ENCODE data around the gene MSLN.
A peak's percentile ranks its signal among the peaks of the same experiment; 100 is the strongest.

Gene MSLN

DNA sequence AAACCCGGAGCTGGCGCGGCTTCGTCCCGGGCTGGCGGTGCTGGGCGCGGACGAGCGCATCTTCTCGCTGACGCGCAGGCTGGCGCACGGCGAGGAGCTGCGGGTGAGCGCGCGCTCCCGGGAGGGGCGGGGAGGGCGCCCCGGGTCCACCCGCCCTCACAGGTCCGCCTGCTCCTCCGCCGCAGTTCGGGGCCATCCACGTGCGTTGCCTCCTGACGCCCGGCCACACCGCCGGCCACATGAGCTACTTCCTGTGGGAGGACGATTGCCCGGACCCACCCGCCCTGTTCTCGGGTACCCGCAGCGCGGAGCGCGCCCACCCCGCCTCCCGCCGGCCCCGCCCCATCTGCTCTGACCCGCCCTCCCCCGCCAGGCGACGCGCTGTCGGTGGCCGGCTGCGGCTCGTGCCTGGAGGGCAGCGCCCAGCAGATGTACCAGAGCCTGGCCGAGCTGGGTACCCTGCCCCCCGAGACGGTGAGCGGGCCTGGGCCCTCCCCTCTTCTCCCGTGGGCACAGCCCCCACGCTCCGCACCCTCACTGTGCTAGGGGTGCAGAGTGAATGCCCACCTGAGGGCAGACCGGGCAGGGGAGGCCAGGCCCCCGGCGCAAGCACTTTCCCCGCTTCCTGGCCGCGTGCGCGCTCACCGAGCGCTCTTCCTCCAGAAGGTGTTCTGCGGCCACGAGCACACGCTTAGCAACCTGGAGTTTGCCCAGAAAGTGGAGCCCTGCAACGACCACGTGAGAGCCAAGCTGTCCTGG lies 32.2 kb upstream of the MSLN start:
- H3K9ac ChIP-seq, result peak overlapping the region; percentile 83
- H3K9me3 ChIP-seq, result no peaks in the 10 kb centered on the region
- H3K4me2 ChIP-seq, result peak overlapping the region; percentile 100
- H3K36me3 ChIP-seq, result peaks cover 43% of the 10 kb centered on the region
- peaks cover 76% of the 10 kb centered on the region for H3K4me1 ChIP-seq
- H4K20me1 ChIP-seq, result peaks cover 76% of the 10 kb centered on the region
- no peak for TF ChIP-seq Cebpa-rat (IDR thresholded peaks at IDR 0.05)
- H3K27me3 ChIP-seq, result no peaks in the 10 kb centered on the region
- peak overlapping the region; percentile 89 for H3K27ac ChIP-seq
- peak overlapping the region; percentile 80 for H3K4me3 ChIP-seq

DNA sequence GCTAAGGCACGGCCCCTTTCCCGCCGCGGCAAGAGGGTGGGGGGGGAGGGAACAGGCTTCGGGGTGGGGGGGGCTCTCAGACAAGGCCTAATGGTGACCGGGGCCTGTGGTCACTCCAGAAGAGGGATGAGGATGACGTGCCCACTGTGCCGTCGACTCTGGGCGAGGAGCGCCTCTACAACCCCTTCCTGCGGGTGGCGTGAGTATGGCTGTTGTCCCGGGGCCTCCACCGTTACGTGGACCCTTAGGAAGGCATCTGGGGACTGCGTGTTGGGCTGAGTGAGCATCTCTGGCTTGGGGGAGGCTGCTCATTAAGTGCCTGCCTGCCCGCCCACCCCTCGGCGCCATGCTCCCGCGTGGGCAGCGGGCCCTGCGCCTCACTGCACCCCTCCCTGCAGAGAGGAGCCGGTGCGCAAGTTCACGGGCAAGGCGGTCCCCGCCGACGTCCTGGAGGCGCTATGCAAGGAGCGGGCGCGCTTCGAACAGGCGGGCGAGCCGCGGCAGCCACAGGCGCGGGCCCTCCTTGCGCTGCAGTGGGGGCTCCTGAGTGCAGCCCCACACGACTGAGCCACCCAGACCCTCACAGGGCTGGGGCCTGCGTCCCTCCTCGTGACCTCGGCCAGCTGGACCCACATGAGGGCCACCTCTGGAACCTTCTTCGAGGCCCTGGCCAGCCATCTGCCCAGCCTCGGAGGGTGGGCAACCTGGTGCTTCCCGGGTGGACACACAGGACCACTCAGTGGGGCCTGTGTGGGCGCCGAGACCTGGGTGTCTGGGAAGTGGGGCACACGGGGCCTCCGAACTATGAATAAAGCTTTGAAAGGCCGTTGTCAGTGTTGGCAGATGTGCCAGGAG lies 31.4 kb upstream of the MSLN start:
- Histone ChIP-seq H3K36me3 (peaks cover 51% of the 10 kb centered on the region), H3K4me2 (peak overlapping the region; percentile 100), H3K9me3 (no peaks in the 10 kb centered on the region), H3K27ac (peak overlapping the region; percentile 68; the same call in 1 of the 2 replicates), H3K27me3 (no peaks in the 10 kb centered on the region), H3K4me1 (peaks cover 76% of the 10 kb centered on the region), H4K20me1 (peaks cover 76% of the 10 kb centered on the region), H3K4me3 (peak overlapping the region; percentile 80; the same call in 1 of the 2 replicates), H3K9ac (no peak overlapping the region)
- TF ChIP-seq Cebpa-rat (IDR thresholded peaks at IDR 0.05), result no peak

DNA sequence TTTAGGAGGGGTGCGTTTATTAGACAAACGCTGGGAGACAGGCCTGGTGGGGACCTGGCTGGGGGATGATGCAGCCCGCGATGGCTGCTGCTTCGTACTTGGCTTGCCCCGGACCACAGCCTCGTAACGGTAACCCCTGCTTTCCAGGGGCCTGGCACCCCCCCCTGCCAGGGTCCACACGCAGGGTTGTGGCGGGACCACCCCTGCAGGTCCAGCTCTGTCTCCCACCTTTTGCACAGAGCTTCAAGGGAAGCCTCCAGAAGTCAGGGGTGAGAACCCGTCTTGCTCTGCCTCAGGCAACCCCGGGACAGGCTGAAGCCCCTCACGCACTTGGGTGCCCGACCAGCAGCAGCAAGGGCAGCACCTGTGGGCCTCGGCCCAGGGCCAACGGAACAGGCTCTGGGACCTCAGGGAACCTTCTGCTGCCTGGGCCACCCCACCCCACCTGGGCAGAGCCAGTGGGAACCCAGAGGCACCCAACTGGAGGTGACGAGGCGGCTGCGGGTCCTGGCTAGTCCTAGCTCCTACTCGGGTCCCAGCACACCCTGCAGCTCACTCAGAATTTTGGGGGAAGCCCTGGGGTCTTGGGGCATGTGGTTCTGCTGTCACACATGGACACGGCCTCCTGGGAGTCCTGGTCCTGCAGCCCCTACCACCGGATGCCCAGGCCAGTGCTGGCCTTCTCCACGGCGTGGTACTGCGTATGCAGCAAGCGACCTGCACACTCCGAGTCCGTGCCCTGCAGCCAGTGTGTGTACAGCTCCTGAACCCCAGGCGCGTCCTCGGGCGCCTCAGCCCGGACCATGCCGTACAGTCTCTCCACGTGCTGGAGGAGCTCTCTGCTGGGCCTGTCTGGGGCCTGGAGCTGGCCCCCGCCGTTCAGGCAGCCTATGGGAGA lies 30.5 kb upstream of the MSLN start:
- Histone ChIP-seq H3K27me3 (no peaks in the 10 kb centered on the region), H3K27ac (0 out of 2 replicates have a peak overlapping the region, but pooled peaks have one; percentile 13), H3K9me3 (no peaks in the 10 kb centered on the region), H3K9ac (no peak overlapping the region), H3K4me2 (peak overlapping the region; percentile 100; the same call in 1 of the 2 replicates), H3K4me1 (peaks cover 76% of the 10 kb centered on the region), H3K4me3 (no peak overlapping the region), H4K20me1 (peaks cover 76% of the 10 kb centered on the region), H3K36me3 (peaks cover 60% of the 10 kb centered on the region)
- TF ChIP-seq Cebpa-rat (IDR thresholded peaks at IDR 0.05), result no peak

DNA sequence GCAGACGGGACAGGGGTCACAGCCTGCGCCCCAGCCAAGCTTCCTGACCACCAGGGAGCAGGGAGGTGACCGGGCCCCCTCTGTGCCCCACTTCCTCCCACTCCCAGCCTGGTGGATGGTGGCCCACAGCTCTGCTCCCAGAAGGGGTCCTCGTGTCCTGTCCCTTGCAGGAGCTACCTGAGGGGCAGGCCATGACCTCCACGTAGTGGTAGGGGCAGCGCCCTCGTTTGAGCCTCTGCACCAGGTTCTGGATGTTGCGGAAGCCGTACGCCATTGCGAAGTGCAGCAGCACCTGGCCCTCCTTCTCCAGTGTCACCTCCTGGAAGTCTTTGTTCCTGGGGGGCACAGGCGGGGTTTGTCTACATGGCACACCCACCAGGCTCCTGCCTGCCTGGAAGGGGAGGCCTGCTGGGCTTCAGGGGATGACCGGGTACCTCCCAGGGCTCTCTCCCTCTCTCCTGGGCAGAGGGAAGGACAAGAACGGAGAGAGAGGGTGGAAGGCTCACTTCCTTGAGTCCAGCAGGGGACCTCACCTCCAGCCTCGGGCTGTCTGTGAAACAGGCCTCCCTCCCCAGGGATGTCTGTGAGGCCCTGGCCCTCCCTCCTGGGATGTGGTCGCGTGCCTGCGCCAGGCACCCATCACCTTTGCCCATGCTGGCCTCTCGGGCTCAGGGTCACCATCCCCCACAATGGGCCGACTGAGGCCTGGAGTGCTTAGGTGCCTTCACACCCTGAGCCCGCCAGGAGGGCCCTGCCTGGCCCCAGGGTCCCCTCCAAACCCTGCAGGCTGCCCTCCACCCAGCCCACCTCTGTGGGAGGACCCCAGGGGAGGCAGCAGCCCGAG lies 29.6 kb upstream of the MSLN start:
- H3K9ac ChIP-seq, result no peak overlapping the region
- peaks cover 69% of the 10 kb centered on the region for H3K36me3 ChIP-seq
- peaks cover 76% of the 10 kb centered on the region for H3K4me1 ChIP-seq
- peak overlapping the region; percentile 39; the same call in 1 of the 2 replicates for H3K27ac ChIP-seq
- H3K27me3 ChIP-seq, result no peaks in the 10 kb centered on the region
- TF ChIP-seq Cebpa-rat (IDR thresholded peaks at IDR 0.05), result no peak
- H3K9me3 ChIP-seq, result no peaks in the 10 kb centered on the region
- H3K4me2 ChIP-seq, result peak overlapping the region; percentile 8; the same call in 1 of the 2 replicates
- peaks cover 76% of the 10 kb centered on the region for H4K20me1 ChIP-seq
- no peak overlapping the region for H3K4me3 ChIP-seq

DNA sequence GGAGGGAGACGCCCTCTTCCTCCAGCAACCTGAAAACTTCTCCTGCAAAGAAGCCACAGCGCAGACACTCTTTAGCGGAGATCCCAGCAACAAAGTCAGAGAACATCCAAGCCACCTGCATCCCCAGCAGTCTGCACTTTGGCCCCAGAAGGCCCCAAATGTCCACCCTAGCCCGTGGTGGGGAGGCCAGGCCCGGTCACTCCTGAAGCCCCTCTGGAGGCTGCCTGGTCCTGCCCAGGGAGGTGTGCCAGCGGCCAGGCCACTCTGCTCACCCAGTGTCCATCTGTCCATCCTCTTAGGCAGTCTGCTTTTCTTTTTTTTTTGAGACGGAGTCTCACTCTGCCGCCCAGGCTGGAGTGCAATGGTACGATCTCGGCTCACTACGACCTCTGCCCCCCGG lies 28.2 kb upstream of the MSLN start:
- H3K9ac ChIP-seq, result peak overlapping the region; percentile 2; the same call in 1 of the 2 replicates
- H3K9me3 ChIP-seq, result no peaks in the 10 kb centered on the region
- no peak for TF ChIP-seq Cebpa-rat (IDR thresholded peaks at IDR 0.05)
- H3K36me3 ChIP-seq, result peaks cover 82% of the 10 kb centered on the region
- H3K27me3 ChIP-seq, result no peaks in the 10 kb centered on the region
- H3K4me2 ChIP-seq, result 0 out of 2 replicates have a peak overlapping the region, but pooled peaks have one; percentile 2
- no peak overlapping the region for H3K4me3 ChIP-seq
- H4K20me1 ChIP-seq, result peaks cover 71% of the 10 kb centered on the region
- peaks cover 80% of the 10 kb centered on the region for H3K4me1 ChIP-seq
- no peak overlapping the region for H3K27ac ChIP-seq

DNA sequence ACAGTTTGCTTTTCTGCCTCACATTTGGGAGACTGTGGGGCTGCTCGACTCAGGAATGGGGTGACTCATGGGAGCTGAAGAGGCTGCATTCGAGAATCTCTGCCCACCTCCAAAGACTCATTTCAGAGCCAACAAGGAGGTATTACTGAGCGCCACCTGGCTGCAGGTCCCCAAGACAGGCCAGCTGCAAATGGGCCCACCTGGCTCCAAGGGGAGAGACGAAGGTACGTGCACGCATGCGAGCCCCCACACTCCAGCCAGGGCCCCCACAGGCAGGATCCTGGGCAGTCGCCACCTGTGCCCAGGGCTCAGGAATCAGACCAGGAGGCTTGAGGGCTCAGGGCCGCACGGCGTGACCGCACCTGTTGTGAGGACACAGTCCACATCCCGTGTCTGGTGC lies 27.6 kb upstream of the MSLN start:
- TF ChIP-seq Cebpa-rat (IDR thresholded peaks at IDR 0.05), result no peak
- Histone ChIP-seq H3K9ac (peak overlapping the region; percentile 22; the same call in 1 of the 2 replicates), H4K20me1 (peaks cover 71% of the 10 kb centered on the region), H3K9me3 (no peaks in the 10 kb centered on the region), H3K4me1 (peaks cover 82% of the 10 kb centered on the region), H3K36me3 (peaks cover 82% of the 10 kb centered on the region), H3K4me3 (no peak overlapping the region), H3K27ac (0 out of 2 replicates have a peak overlapping the region, but pooled peaks have one; percentile 26), H3K4me2 (peak overlapping the region; percentile 99; the same call in 1 of the 2 replicates), H3K27me3 (no peaks in the 10 kb centered on the region)

DNA sequence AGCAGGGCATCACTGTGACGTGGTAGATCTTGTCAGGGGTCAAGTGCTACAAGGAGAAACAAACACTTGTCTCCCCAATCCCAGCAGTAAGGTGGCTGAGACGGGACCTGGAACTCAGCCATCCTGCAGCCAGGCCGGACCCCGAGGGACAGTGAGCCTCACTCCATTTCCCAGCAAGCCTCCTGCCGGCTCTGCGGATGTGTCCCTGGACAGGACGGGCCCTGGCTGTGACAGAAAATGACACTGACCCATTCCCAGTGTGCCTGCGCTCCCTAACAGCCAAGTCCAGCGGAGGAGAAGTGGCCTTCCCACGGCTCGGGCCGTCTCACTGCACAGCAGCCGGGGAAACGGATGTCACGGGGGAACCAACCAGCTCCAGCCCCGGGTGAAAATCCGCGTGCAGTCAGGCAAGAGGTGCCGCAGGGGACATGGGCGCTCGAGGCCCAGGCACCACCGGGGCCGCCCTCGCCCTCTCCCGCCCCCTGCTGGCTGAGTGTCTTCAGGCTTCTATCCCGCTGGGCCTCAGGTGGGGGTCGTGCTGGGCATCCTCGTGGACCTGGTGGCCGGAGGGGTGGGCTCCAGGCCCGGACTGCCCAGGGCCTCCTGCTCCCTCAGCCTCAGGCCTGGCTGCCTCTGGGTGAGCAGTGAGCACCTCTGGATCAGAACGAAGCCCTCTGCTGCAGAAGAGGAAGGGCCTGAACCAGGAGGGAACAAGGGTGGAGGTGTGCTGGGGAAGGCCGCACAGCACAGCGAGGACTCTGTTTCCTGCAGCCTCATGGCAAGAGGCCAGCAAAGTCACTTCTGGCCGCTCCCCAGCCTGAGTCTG lies 26.9 kb upstream of the MSLN start:
- H3K4me3 ChIP-seq, result no peak overlapping the region
- peak overlapping the region; percentile 22; the same call in 1 of the 2 replicates for H3K9ac ChIP-seq
- H3K4me2 ChIP-seq, result peak overlapping the region; percentile 99
- TF ChIP-seq Cebpa-rat (IDR thresholded peaks at IDR 0.05), result no peak
- H4K20me1 ChIP-seq, result peaks cover 71% of the 10 kb centered on the region
- H3K9me3 ChIP-seq, result no peaks in the 10 kb centered on the region
- peaks cover 86% of the 10 kb centered on the region for H3K4me1 ChIP-seq
- H3K27ac ChIP-seq, result peak overlapping the region; percentile 26; the same call in 1 of the 2 replicates
- no peaks in the 10 kb centered on the region for H3K27me3 ChIP-seq
- peaks cover 82% of the 10 kb centered on the region for H3K36me3 ChIP-seq
